ENCODE results near the gene IRF6. TPM values are rescaled to one million over a fixed set of nuclear protein-coding genes. Genes with fewer than 3 reads are reported as not detected.

The IRF6 gene
- total RNA-seq = 10 to 100 TPM; 30.4 to 32.6 TPM

GRCh38 chr1:209805875-209806760 is at the start of gene IRF6:
IRF6 (minus strand) TSS chr1:209806142; CDS start chr1:209801413, 4,729 bp downstream.
- peak; percentile 78 for DNase-seq (ENCODE audit: low spot score)
- no peak for TF ChIP-seq CTCF (IDR thresholded peaks at IDR 0.05)
- peak within 1 kb of the TSS; percentile 73 to 88 for H3K27ac ChIP-seq
- peaks cover 0 to 36% of the 10 kb centered on the region in 2 donors for H3K4me1 ChIP-seq
- H3K9me3 ChIP-seq = no peaks in the 10 kb centered on the region
- H3K27me3 ChIP-seq = no peaks in the 10 kb centered on the region
- H3K4me3 ChIP-seq = peak within 1 kb of the TSS; percentile 54 to 58
- H3K36me3 ChIP-seq = no peaks in the 10 kb centered on the region

- H3K27ac ChIP-seq = no peak overlapping the region
- no peaks in the 10 kb centered on the region for H3K4me1 ChIP-seq
- H3K36me3 ChIP-seq = peaks cover 32% of the 10 kb centered on the region
- TF ChIP-seq CTCF (IDR thresholded peaks at IDR 0.05) = no peak
- no peak overlapping the region for H3K4me3 ChIP-seq
- no peak for DNase-seq (ENCODE audit: low spot score)
- no peaks in the 10 kb centered on the region for H3K9me3 ChIP-seq
- no peaks in the 10 kb centered on the region for H3K27me3 ChIP-seq
These were observed 49.7 kb upstream of the IRF6 start for GRCh38 chr1:209855623-209856022.

- DNase-seq (ENCODE audit: low spot score) = no peak
- peaks cover 32% of the 10 kb centered on the region for H3K36me3 ChIP-seq
- no peak overlapping the region for H3K27ac ChIP-seq
These were observed 49.1 kb upstream of the IRF6 start for GRCh38 chr1:209855006-209855405.

GRCh38 chr1:209854196-209854595 is 48.3 kb upstream of the IRF6 start:
- H3K27me3 ChIP-seq = no peaks in the 10 kb centered on the region
- no peak overlapping the region for H3K4me3 ChIP-seq
- H3K36me3 ChIP-seq = peaks cover 32% of the 10 kb centered on the region
- H3K4me1 ChIP-seq = no peaks in the 10 kb centered on the region
- no peak for DNase-seq (ENCODE audit: low spot score)
- TF ChIP-seq CTCF (IDR thresholded peaks at IDR 0.05) = no peak
- H3K9me3 ChIP-seq = no peaks in the 10 kb centered on the region
- H3K27ac ChIP-seq = no peak overlapping the region

More at GRCh38 chr1:209855006-209855405, 49.1 kb upstream of the IRF6 start:
- no peak for TF ChIP-seq CTCF (IDR thresholded peaks at IDR 0.05)
- no peaks in the 10 kb centered on the region for H3K27me3 ChIP-seq
- no peaks in the 10 kb centered on the region for H3K9me3 ChIP-seq
- H3K4me3 ChIP-seq = no peak overlapping the region
- H3K4me1 ChIP-seq = no peaks in the 10 kb centered on the region

GRCh38 chr1:209853676-209854075 is 47.7 kb upstream of the IRF6 start:
- H3K27ac ChIP-seq = no peak overlapping the region
- no peaks in the 10 kb centered on the region for H3K4me1 ChIP-seq
- no peaks in the 10 kb centered on the region for H3K27me3 ChIP-seq
- peaks cover 32% of the 10 kb centered on the region for H3K36me3 ChIP-seq
- no peak for TF ChIP-seq CTCF (IDR thresholded peaks at IDR 0.05)
- no peak for DNase-seq (ENCODE audit: low spot score)
- H3K4me3 ChIP-seq = no peak overlapping the region
- no peaks in the 10 kb centered on the region for H3K9me3 ChIP-seq

Data from right atrium auricular region (tissue), 2 donors.